Ishikawa (cell line): Measurements from ENCODE around the gene CTTNBP2NL.

ENCODE experiments used
- CEBPB ChIP-seq: IDR thresholded peaks from 2 replicates; pipeline ENCODE4 v1.6.1; 2012
- CREB1 ChIP-seq: IDR thresholded peaks from 2 replicates; pipeline ENCODE4 v1.6.1; 2012; ENCODE audit warnings: low read depth
- EGR1 ChIP-seq: IDR thresholded peaks from 2 replicates; pipeline ENCODE4 v1.6.1; 2012
- EP300 ChIP-seq: IDR thresholded peaks from 2 replicates; pipeline ENCODE4 v1.6.1; 2012; ENCODE audit warnings: borderline replicate concordance
- FOXM1 ChIP-seq: IDR thresholded peaks from 2 replicates; pipeline ENCODE4 v1.6.1; 2012; ENCODE audit warnings: low read depth, borderline replicate concordance
- MAX ChIP-seq: IDR thresholded peaks from 2 replicates; pipeline ENCODE4 v1.6.1; 2012
- NFIC ChIP-seq: IDR thresholded peaks from 2 replicates; pipeline ENCODE4 v1.6.1; 2012
- RAD21 ChIP-seq: IDR thresholded peaks from 2 replicates; pipeline ENCODE4 v1.6.1; 2012; ENCODE audit warnings: low read depth
- REST ChIP-seq: IDR thresholded peaks from 2 replicates; pipeline ENCODE4 v1.6.1; 2012; ENCODE audit warnings: low read depth, mild to moderate bottlenecking
- TAF1 ChIP-seq: IDR thresholded peaks from 2 replicates; pipeline ENCODE4 v1.6.1; 2012; ENCODE audit warnings: low read depth, mild to moderate bottlenecking
- TCF12 ChIP-seq: IDR thresholded peaks from 2 replicates; pipeline ENCODE4 v1.6.1; 2012; ENCODE audit warnings: low read depth
- ZBTB7A ChIP-seq: IDR thresholded peaks from 2 replicates; pipeline ENCODE4 v1.6.1; 2012; ENCODE audit warnings: low read depth

GRCh38 chr1:112507921-112508277, 111.9 kb downstream of the CTTNBP2NL start:
- no peak for TF ChIP-seq FOXM1
- no peak for TF ChIP-seq TCF12
- TF ChIP-seq EP300 = no peak
- no peak for TF ChIP-seq NFIC
- no peak for TF ChIP-seq MAX
- no peak for TF ChIP-seq EGR1
- TF ChIP-seq CREB1 = no peak
- no peak for TF ChIP-seq CEBPB
- TF ChIP-seq TAF1 = no peak
- no peak; the same call in 1 of the 2 replicates for TF ChIP-seq ZBTB7A
- no peak for TF ChIP-seq RAD21
- TF ChIP-seq REST = no peak
